Mesothelial cell of epicardium (in vitro differentiated cells): ENCODE measurements around the gene MAPT. TPM values are rescaled to one million over a fixed set of nuclear protein-coding genes. Genes with fewer than 3 reads are reported as not detected.
"Not testable (repeated sequence)": the region's sequence is repeated elsewhere in the genome, so short reads cannot be mapped to it uniquely, and the experiment has no call there.

Source experiments
- DNase-seq, 2 experiments: peaks; one replicate each; pipeline ENCODE4 v3.0.0; 2021; ENCODE audit warnings: low spot score in 2 of 2; ENCODE audit not compliant: unreplicated experiment in 2 of 2
- H3K27ac Mint-ChIP-seq: 2 replicates; pipeline ENCODE4 v1.8.0; 2021; ENCODE audit warnings: mixed read lengths
- H3K27me3 Mint-ChIP-seq: 2 replicates; pipeline ENCODE4 v1.8.0; 2021; ENCODE audit warnings: low read depth, mixed read lengths
- H3K36me3 Mint-ChIP-seq: 2 replicates; pipeline ENCODE4 v1.8.0; 2021; ENCODE audit warnings: mixed read lengths
- H3K4me1 Mint-ChIP-seq: 2 replicates; pipeline ENCODE4 v1.8.0; 2021; ENCODE audit warnings: mixed read lengths
- H3K4me3 Mint-ChIP-seq: 2 replicates; pipeline ENCODE4 v1.8.0; 2021; ENCODE audit warnings: mild to moderate bottlenecking, moderate library complexity, mixed read lengths
- H3K9me3 Mint-ChIP-seq: 2 replicates; pipeline ENCODE4 v1.8.0; 2021; ENCODE audit warnings: mixed read lengths
- total RNA-seq: library from RNA; stranded (reverse); gene quantifications from 3 replicates; pipeline ENCODE4 v1.2.1, GENCODE V29; 2021
- TF ChIP-seq, protein P1 (sequence below): fragments of 200-600 bp; sonication (generic); IDR thresholded peaks from one replicate; pipeline ENCODE4 v1.5.0; 2021; ENCODE audit warnings: antibody characterized with exemption; ENCODE audit not compliant: unreplicated experiment

MAPT gene
- total RNA-seq, 1 donor from 2014 or later = 2.8 TPM

DNA sequence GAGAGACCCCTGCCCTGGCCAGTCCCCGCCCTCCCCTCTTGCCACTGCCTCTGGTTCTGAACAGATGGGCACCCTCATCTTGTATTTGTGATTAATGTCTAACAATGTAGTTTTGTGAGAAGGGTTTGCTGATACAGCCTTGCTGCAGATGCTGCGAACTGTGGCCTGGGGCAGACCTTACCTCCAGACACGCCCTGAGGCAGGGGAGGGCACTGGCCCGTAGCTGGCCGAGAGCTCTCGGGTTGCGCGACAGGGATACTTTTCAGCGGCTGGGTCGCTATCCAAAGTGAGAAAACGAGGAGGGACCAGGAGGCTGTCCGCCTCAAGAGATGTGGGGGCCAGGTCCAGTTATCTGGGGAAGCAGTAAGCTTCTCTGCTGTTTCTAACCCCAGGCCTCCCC is 126.6 kb downstream of the MAPT start:
- H3K4me1 Mint-ChIP-seq = no peaks in the 10 kb centered on the region
- no peaks in the 10 kb centered on the region for H3K9me3 Mint-ChIP-seq
- TF ChIP-seq, protein P1, sequence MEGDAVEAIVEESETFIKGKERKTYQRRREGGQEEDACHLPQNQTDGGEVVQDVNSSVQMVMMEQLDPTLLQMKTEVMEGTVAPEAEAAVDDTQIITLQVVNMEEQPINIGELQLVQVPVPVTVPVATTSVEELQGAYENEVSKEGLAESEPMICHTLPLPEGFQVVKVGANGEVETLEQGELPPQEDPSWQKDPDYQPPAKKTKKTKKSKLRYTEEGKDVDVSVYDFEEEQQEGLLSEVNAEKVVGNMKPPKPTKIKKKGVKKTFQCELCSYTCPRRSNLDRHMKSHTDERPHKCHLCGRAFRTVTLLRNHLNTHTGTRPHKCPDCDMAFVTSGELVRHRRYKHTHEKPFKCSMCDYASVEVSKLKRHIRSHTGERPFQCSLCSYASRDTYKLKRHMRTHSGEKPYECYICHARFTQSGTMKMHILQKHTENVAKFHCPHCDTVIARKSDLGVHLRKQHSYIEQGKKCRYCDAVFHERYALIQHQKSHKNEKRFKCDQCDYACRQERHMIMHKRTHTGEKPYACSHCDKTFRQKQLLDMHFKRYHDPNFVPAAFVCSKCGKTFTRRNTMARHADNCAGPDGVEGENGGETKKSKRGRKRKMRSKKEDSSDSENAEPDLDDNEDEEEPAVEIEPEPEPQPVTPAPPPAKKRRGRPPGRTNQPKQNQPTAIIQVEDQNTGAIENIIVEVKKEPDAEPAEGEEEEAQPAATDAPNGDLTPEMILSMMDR = no peak
- no peaks in the 10 kb centered on the region for H3K27me3 Mint-ChIP-seq
- H3K27ac Mint-ChIP-seq = no peak overlapping the region
- DNase-seq = no peak
- H3K4me3 Mint-ChIP-seq = no peak overlapping the region
- peaks cover 25% of the 10 kb centered on the region for H3K36me3 Mint-ChIP-seq

DNA sequence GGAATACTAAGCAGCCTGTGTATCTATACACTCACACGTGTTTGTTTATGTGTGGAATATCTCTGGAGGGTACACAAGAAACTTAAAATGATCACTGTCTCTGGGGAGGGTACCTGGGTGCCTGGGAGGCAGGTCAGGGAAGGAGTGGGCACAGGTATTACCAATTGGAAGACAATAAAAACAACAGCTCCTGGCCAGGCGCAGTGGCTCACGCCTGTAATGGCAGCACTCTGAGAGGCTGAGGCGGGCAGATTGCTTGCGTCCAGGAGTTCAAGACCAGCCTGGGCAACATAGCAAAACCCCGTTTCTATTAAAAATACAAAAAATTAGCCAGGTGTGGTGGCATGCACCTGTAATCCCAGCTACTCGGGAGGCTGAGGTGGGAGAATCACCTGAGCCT is 129.0 kb downstream of the MAPT start:
- not testable (repeated sequence) for H3K27me3 Mint-ChIP-seq, DNase-seq, H3K4me3 Mint-ChIP-seq, H3K27ac Mint-ChIP-seq, H3K9me3 Mint-ChIP-seq, H3K4me1 Mint-ChIP-seq
- H3K36me3 Mint-ChIP-seq = peaks cover 28% of the 10 kb centered on the region

- no peaks in the 10 kb centered on the region for H3K9me3 Mint-ChIP-seq
- TF ChIP-seq, protein P1 = no peak
- no peak for DNase-seq
- H3K27ac Mint-ChIP-seq = no peak overlapping the region
- H3K4me1 Mint-ChIP-seq = no peaks in the 10 kb centered on the region
- H3K4me3 Mint-ChIP-seq = no peak overlapping the region
- peaks cover 26% of the 10 kb centered on the region for H3K36me3 Mint-ChIP-seq
- no peaks in the 10 kb centered on the region for H3K27me3 Mint-ChIP-seq
Observed at GRCh38 chr17:46023783-46024388, 129.5 kb downstream of the MAPT start.

DNA sequence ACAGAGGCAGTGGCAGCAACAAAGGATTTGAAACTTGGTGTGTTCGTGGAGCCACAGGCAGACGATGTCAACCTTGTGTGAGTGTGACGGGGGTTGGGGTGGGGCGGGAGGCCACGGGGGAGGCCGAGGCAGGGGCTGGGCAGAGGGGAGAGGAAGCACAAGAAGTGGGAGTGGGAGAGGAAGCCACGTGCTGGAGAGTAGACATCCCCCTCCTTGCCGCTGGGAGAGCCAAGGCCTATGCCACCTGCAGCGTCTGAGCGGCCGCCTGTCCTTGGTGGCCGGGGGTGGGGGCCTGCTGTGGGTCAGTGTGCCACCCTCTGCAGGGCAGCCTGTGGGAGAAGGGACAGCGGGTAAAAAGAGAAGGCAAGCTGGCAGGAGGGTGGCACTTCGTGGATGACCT is 130.2 kb downstream of the MAPT start:
- Mint-ChIP-seq H3K27ac (no peak overlapping the region), H3K36me3 (peaks cover 31% of the 10 kb centered on the region), H3K4me1 (no peaks in the 10 kb centered on the region), H3K4me3 (no peak overlapping the region), H3K9me3 (no peaks in the 10 kb centered on the region), H3K27me3 (no peaks in the 10 kb centered on the region)
- no peak for DNase-seq
- TF ChIP-seq, protein P1 = no peak

- no peaks in the 10 kb centered on the region for H3K4me1 Mint-ChIP-seq
- no peaks in the 10 kb centered on the region for H3K27me3 Mint-ChIP-seq
- no peak for DNase-seq
- H3K36me3 Mint-ChIP-seq = peaks cover 32% of the 10 kb centered on the region
- H3K27ac Mint-ChIP-seq = no peak overlapping the region
- TF ChIP-seq, protein P1 = no peak
- no peak overlapping the region for H3K4me3 Mint-ChIP-seq
- H3K9me3 Mint-ChIP-seq = no peaks in the 10 kb centered on the region
Observed at GRCh38 chr17:46025060-46025459, 130.7 kb downstream of the MAPT start.

- Mint-ChIP-seq H3K4me1 (no peaks in the 10 kb centered on the region), H3K27me3 (no peaks in the 10 kb centered on the region), H3K9me3 (no peaks in the 10 kb centered on the region), H3K27ac (peak overlapping the region; percentile 2), H3K36me3 (peaks cover 33% of the 10 kb centered on the region), H3K4me3 (no peak overlapping the region)
- TF ChIP-seq, protein P1 = no peak
- no peak for DNase-seq
Observed at GRCh38 chr17:46025510-46026165, 131.3 kb downstream of the MAPT start.
